K562 (cell line): ENCODE measurements around the gene ZNF692. TPM values are rescaled to one million over a fixed set of nuclear protein-coding genes. Genes with fewer than 3 reads are reported as not detected.

ENCODE experiments used
- CBX3 ChIP-seq, 2 experiments: IDR thresholded peaks; 1 replicate in 1 of 2; 2 replicates in 1 of 2; pipeline ENCODE4 v1.6.1; 2012; ENCODE audit warnings: inconsistent platforms in 2 of 2, low read length in 2 of 2, borderline replicate concordance in 1 of 2, control low read depth in 1 of 2
- EP300 ChIP-seq: IDR thresholded peaks from 2 replicates; pipeline ENCODE4 v1.6.1; 2012; ENCODE audit warnings: low read length, improper control_type of control experiment
- HEY1 ChIP-seq: fragments of 250-450 bp; sonication (Bioruptor Pico); IDR thresholded peaks from 2 replicates; pipeline ENCODE4 v1.5.0; 2020; ENCODE audit warnings: mild to moderate bottlenecking, moderate library complexity, borderline replicate concordance
- KHSRP ChIP-seq: fragments of 450-650 bp; IDR thresholded peaks from 2 replicates; pipeline ENCODE4 v1.6.1; 2017
- MAZ ChIP-seq, 2 experiments: fragments of 450-650 bp in 1 of 2; sonication (generic) in 1 of 2; formaldehyde crosslinking; IDR thresholded peaks in 1 of 2; conservative IDR thresholded peaks in 1 of 2; 2 replicates each; pipeline versions ENCODE4 v1.4.0 to v1.5.0; 2020; ENCODE audit warnings: mild to moderate bottlenecking in 1 of 2, missing genetic modification reagents in 1 of 2
- MCM5 ChIP-seq: fragments of 450-650 bp; IDR thresholded peaks from 2 replicates; pipeline ENCODE4 v1.6.1; 2016; ENCODE audit warnings: low read depth
- MTA3 ChIP-seq: fragments of 450-650 bp; formaldehyde crosslinking; IDR thresholded peaks from 2 replicates; pipeline ENCODE4 v1.6.1; 2017; ENCODE audit warnings: mild to moderate bottlenecking, borderline replicate concordance
- NR3C1 ChIP-seq: sonication (generic); formaldehyde crosslinking; IDR thresholded peaks from 2 replicates; pipeline ENCODE4 v1.8.1; 2022; ENCODE audit warnings: missing genetic modification reagents
- PTRF ChIP-seq: fragments of 450-650 bp; IDR thresholded peaks from 2 replicates; pipeline ENCODE4 v1.6.1; 2016; ENCODE audit warnings: mild to moderate bottlenecking, missing genetic modification characterization, missing compliant biosample characterization
- RBM25 ChIP-seq: fragments of 200-400 bp; formaldehyde crosslinking; IDR thresholded peaks from 2 replicates; pipeline ENCODE4 v1.6.1; 2018; ENCODE audit warnings: low read length, low read depth, moderate library complexity; ENCODE audit not compliant: severe bottlenecking
- RUNX1 ChIP-seq: sonication (generic); IDR thresholded peaks from 2 replicates; pipeline ENCODE4 v1.6.1; 2016; ENCODE audit warnings: antibody characterized with exemption, low read depth
- ZFX ChIP-seq: sonication (generic); formaldehyde crosslinking; IDR thresholded peaks from 2 replicates; pipeline ENCODE4 v1.8.0; 2022; ENCODE audit warnings: mild to moderate bottlenecking, missing genetic modification reagents, moderate library complexity
- polyA plus RNA-seq, 8 experiments: library from polyadenylated mRNA; depleted of rRNA in 4 of 8; stranded (reverse) in 5 of 8; unstranded in 3 of 8; fragments of >200 nt; fragmentation: Nextera tagmentation in 2 of 8; fragmentation: Illumina TruSeq in 1 of 8; extraction: Ambion mirVana in 2 of 8; extraction: Trizol in 1 of 8; gene quantifications; 2 replicates each; pipeline versions ENCODE4 v1.2.1 to v1.2.3, GENCODE V29; 2011 to 2014; ENCODE audit warnings: inconsistent platforms in 1 of 8, missing spikeins in 1 of 8
- total RNA-seq, 7 experiments: library from RNA; depleted of rRNA in 6 of 7; stranded (reverse); fragments of >200 nt in 6 of 7; fragmentation: Illumina TruSeq in 2 of 7; extraction: Trizol in 2 of 7; gene quantifications; 2 replicates each; pipeline versions ENCODE4 v1.2.1 to v1.2.3, GENCODE V29; 2011 to 2021; ENCODE audit warnings: low replicate concordance in 1 of 7
- TF ChIP-seq, protein P1 (sequence below), 2 experiments: IDR thresholded peaks; 2 replicates each; pipeline ENCODE4 v1.6.1; 2011; ENCODE audit warnings: borderline replicate concordance in 1 of 2, control low read depth in 1 of 2, low read depth in 1 of 2, low read length in 1 of 2, mild to moderate bottlenecking in 1 of 2, mixed read lengths in 1 of 2, moderate library complexity in 1 of 2; ENCODE audit not compliant: insufficient read depth in 1 of 2, insufficient read length in 1 of 2, poor library complexity in 1 of 2, severe bottlenecking in 1 of 2; ENCODE audit errors: extremely low read depth in 1 of 2
- TF ChIP-seq, protein P2 (sequence below): fragments of 450-650 bp; formaldehyde crosslinking; IDR thresholded peaks from 2 replicates; pipeline ENCODE4 v1.4.0; 2020; ENCODE audit warnings: mild to moderate bottlenecking, moderate library complexity
- TF ChIP-seq, protein P3 (sequence below): sonication (generic); formaldehyde crosslinking; IDR thresholded peaks from 2 replicates; pipeline ENCODE4 v1.9.0; 2022; ENCODE audit warnings: mild to moderate bottlenecking, missing genetic modification reagents
- TF ChIP-seq, protein P4 (sequence below): fragments of 450-650 bp; IDR thresholded peaks from 2 replicates; pipeline ENCODE4 v1.6.1; 2017; ENCODE audit warnings: antibody characterized with exemption, mild to moderate bottlenecking

ZNF692 gene
- total and polyA plus RNA-seq, 9 of the 15 experiments (the other 6 are each of a cell fraction or from before 2014, with no cell fraction given), result 8.4 to 143 (median 55.9) TPM

DNA sequence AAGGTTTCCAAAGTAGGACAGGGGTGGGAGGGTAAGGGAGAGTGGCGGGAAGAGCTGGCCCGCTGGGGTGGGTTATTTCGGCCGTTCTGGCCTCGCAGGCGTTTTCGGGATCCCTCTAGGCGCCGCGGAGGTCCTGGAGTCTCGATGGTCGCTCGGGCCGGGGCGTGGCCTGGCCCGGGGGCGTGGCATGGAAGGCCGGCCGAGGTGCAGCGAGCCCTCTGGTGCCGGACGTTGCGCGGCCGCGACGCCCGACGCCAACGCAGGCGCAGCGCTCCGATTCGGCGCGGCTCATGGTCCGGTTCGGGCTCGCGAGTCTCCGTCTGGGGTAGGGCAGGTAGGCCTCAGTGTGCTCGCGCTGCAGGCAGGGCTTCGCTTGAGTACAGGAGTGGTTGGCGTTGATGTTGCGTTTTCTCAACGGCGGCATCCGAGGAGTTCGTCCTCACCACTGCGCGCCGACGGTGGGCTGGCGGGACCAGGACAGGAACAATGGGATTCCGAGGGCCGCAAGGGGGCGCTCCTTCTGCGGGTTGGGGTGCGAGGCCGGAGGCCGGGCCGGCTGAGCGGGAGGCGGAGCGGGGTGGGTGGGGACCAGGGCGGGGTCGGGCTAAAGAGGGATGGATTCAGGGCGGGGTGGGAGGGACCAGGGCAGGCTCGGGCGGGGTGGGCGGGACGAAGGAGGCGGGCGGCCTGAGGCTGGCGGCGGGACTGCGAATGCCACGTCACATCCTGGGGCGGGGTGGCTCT is 47.3 kb upstream of the ZNF692 start, which contains the start of gene PGBD2 (continued):
- TF ChIP-seq, protein P1, sequence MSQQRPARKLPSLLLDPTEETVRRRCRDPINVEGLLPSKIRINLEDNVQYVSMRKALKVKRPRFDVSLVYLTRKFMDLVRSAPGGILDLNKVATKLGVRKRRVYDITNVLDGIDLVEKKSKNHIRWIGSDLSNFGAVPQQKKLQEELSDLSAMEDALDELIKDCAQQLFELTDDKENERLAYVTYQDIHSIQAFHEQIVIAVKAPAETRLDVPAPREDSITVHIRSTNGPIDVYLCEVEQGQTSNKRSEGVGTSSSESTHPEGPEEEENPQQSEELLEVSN (IDR thresholded peaks at IDR 0.05; ENCODE audit: borderline replicate concordance in 1 of 2, extremely low read depth in 1 of 2, insufficient read depth in 1 of 2, insufficient read length in 1 of 2, low read depth in 1 of 2, low read length in 1 of 2, poor library complexity in 1 of 2, severe bottlenecking in 1 of 2), result peak; percentile 77 to 83
- TF ChIP-seq, protein P2, sequence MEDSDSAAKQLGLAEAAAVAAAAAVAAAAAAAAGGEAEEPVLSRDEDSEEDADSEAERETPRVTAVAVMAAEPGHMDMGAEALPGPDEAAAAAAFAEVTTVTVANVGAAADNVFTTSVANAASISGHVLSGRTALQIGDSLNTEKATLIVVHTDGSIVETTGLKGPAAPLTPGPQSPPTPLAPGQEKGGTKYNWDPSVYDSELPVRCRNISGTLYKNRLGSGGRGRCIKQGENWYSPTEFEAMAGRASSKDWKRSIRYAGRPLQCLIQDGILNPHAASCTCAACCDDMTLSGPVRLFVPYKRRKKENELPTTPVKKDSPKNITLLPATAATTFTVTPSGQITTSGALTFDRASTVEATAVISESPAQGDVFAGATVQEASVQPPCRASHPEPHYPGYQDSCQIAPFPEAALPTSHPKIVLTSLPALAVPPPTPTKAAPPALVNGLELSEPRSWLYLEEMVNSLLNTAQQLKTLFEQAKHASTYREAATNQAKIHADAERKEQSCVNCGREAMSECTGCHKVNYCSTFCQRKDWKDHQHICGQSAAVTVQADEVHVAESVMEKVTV (CRISPR knock-in tag), result peak; percentile 56
- TF ChIP-seq KHSRP (no peak), PTRF (no peak), ZFX (CRISPR knock-in tag) (peak; percentile 98), RBM25 (no peak), HEY1 (CRISPR knock-in tag) (no peak), MTA3 (peak; percentile 94), CBX3 (IDR thresholded peaks at IDR 0.05; ENCODE audit: borderline replicate concordance in 1 of 2, low read length in 2 of 2) (peak in 1 of 2 experiments; percentile 95; a peak in 1 of 3 replicates), MAZ (CRISPR knock-in tag; conservative IDR thresholded peaks at IDR 0.05 in 1 of 2, IDR thresholded peaks at IDR 0.05 in 1 of 2) (peak; percentile 79 to 91), EP300 (peak; percentile 31), NR3C1 (CRISPR knock-in tag) (peak; percentile 81; the same call in 1 of the 2 replicates), RUNX1 (0 out of 2 replicates have a peak, but pooled peaks have one; percentile 35), MCM5 (no peak)
- TF ChIP-seq, protein P3, sequence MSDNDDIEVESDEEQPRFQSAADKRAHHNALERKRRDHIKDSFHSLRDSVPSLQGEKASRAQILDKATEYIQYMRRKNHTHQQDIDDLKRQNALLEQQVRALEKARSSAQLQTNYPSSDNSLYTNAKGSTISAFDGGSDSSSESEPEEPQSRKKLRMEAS (CRISPR knock-in tag), result peak; percentile 92
- TF ChIP-seq, protein P4, sequence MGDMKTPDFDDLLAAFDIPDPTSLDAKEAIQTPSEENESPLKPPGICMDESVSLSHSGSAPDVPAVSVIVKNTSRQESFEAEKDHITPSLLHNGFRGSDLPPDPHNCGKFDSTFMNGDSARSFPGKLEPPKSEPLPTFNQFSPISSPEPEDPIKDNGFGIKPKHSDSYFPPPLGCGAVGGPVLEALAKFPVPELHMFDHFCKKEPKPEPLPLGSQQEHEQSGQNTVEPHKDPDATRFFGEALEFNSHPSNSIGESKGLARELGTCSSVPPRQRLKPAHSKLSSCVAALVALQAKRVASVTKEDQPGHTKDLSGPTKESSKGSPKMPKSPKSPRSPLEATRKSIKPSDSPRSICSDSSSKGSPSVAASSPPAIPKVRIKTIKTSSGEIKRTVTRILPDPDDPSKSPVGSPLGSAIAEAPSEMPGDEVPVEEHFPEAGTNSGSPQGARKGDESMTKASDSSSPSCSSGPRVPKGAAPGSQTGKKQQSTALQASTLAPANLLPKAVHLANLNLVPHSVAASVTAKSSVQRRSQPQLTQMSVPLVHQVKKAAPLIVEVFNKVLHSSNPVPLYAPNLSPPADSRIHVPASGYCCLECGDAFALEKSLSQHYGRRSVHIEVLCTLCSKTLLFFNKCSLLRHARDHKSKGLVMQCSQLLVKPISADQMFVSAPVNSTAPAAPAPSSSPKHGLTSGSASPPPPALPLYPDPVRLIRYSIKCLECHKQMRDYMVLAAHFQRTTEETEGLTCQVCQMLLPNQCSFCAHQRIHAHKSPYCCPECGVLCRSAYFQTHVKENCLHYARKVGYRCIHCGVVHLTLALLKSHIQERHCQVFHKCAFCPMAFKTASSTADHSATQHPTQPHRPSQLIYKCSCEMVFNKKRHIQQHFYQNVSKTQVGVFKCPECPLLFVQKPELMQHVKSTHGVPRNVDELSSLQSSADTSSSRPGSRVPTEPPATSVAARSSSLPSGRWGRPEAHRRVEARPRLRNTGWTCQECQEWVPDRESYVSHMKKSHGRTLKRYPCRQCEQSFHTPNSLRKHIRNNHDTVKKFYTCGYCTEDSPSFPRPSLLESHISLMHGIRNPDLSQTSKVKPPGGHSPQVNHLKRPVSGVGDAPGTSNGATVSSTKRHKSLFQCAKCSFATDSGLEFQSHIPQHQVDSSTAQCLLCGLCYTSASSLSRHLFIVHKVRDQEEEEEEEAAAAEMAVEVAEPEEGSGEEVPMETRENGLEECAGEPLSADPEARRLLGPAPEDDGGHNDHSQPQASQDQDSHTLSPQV, result peak; percentile 67; the same call in 1 of the 2 replicates
